RKO (cell line): ENCODE data around the gene TMEM164.

Source experiments
- DNase-seq: peaks from one replicate; pipeline ENCODE4 v3.0.0-alpha.2; 2016; ENCODE audit warnings: low spot score

The TMEM164 gene

DNA sequence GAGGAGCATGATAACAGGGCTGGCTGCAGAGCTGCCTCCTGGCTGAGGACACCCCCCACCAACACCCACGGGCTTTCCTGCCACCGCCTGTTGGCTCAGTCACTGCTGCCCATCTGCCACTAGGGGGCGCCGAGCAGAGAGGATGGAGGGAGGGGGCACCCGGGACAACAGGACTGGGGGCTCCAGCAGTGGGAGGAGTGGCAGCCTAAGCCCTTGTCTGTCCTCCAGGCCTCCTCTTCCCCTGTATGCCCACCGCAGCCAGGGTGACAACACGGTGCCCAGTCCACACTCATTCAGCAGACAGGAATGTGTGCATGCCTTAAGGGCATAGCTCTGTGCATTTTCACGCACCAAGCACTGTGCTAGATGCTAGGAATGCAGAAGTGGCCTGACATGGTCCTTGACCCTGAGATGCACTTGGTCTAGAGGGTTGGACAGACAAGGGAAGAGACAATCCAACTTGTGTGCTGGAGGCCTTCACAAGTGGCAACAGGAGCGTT is 165.1 kb downstream of the TMEM164 start:
- DNase-seq: no peak

DNA sequence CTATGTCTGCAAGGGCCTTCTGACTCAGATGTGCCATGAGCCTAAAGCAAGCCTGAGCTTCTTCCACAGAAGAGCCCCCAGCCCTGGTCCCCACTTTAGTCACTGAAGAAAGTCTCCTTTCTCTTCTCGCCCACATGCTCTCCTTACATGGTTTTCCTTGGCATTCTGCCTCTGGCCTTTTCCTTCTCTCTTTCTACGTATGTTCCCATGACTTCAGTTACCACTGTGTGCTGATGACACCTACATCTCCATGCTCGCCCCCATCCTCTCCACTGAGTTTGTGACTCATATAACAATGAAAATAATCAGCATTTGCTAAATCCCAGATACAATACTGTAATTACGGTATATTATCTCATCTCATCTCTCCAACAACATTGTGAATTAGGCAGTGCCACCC is 165.7 kb downstream of the TMEM164 start:
- no peak for DNase-seq

DNA sequence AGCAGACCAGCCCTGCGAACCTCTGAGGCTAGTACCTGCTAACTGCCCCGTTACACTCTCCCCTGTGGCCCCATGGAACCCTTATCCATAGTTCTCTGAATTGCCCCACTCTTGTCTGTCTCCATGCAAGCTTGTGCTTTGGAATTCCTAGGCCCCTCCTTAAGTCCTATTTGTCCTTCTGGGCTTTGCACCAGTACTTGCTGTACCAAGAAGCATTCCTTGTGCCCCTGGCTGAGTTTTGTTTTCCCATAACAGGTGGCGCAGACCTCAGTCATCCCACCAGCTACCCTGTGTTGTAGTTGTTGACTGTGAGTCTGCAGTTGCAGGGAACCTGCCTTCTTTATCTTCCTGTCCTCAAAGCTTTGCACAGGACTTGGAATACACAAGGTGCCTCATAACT is 167.1 kb downstream of the TMEM164 start:
- DNase-seq: no peak

DNA sequence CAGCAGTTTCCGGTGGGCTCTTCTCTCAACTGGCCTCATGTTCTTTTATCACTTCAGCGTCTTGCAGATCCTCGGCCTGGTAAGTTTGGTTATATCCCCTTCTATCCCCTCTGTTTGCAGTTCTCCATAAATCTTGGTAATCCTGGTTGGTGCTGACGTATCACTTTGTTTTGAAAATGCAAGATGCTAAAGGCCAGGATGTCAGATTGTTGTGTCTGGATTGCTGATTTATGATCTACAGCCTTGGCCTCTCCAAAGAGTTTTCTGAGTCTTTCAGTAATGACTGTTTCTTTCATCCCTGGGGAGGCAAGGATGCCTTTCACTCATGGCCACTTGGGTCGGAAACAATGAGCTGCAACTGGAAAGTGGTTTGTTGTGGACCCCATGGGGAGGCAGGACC is 168.5 kb downstream of the TMEM164 start:
- DNase-seq: no peak

DNA sequence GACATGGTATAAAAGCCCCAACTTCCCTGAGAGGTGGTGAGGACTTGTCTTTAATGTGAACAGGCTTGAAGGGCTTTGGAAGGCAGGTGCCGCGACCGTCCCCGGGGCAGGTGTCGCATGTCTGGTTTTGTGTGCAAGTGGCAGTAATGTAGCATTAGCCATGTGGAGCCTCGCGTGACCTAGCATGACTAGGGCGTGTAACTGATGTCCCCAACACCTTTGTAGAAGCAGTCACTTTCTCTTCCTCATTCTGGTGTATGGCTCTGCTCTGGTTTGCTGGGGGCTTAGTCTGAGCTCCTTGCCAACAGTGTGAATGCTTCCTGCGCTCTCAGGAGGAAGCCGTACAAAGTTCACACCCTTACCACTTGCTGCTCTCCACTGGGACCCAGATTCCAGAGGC is 169.3 kb downstream of the TMEM164 start:
- DNase-seq: no peak

DNA sequence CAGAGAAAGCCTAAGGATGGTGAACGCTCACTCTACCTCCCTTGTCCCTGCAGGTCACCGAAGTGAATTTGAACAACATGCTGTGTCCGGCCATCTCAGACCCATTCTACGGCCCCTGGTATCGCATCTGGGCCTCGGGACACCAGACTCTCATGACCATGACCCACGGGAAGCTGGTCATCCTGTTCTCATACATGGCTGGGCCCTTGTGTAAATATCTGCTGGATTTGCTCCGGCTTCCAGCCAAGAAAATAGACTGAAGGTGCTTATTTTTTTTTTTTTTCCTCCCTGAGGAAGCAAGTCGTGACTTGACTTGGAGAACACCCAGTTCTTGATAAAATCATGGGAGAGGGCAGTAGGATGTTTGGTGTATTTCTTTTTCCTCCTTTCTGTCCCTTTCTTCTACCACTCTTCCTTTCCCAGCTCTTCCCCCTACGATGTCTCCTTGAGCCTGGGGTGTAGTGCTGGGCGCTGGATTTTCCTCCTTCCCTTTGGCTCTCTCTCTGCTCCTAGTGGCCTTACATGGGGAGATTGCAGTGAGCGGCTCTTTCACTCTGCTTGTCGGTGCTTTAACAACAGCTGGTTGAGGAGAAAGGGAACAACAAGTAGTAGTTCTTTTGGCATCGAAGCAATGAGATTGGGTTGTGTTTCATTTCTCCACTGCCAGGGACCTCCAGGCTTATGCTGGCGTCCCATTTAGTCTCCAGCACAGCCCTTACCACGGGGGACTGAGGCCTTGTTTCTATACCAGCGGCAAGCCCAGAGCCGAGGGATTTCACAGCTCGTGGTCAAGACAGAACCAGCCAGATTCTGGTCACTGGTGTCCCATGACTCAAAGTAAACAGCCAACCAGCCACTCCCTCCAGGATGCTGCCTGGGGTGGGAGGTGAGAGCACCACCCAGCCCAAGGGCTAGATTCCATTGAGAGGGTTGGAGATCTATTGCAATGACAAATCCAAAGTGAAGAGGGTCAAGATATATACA is 170.6 kb downstream of the TMEM164 start:
- DNase-seq: no peak

DNA sequence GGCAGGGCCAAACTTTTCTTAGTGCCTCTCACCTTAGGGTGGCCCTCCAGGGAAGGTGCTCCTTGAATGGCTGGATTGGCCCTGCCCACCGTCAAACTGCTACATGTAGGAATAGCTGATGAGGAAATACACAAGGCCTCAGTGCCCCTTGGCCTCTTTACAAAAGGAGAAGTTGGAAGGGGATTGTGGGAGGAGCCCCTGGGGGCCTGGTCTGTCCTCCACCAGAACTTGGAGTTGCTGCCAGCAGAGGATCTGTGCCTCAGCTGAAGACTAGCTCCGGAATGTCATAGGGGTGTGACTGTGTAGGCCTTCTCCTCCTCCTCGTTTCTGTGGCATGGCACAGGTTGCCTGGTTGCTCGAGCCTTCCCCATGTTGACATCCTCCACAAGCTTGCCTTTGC is 172.2 kb downstream of the TMEM164 start:
- DNase-seq: no peak

DNA sequence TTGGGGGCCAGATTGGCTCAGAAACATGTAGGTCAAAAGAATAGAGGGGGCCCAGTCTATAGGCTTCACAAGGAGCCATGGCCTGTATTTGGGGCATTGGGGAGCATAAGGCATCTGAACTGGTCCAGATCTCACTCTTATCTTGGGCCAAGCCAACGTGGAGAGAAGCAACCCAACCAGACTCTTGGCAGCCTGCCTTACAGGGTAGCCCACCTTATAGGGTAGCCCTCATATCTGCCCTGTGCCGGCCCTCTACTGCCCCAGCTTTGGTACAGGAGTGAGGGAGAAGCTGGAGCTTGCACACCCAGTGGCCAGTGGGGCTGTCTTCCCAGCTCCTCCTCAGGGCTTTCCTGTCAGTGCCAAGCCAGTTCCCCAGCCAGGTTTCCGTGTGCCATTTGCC is 172.8 kb downstream of the TMEM164 start:
- DNase-seq: no peak

DNA sequence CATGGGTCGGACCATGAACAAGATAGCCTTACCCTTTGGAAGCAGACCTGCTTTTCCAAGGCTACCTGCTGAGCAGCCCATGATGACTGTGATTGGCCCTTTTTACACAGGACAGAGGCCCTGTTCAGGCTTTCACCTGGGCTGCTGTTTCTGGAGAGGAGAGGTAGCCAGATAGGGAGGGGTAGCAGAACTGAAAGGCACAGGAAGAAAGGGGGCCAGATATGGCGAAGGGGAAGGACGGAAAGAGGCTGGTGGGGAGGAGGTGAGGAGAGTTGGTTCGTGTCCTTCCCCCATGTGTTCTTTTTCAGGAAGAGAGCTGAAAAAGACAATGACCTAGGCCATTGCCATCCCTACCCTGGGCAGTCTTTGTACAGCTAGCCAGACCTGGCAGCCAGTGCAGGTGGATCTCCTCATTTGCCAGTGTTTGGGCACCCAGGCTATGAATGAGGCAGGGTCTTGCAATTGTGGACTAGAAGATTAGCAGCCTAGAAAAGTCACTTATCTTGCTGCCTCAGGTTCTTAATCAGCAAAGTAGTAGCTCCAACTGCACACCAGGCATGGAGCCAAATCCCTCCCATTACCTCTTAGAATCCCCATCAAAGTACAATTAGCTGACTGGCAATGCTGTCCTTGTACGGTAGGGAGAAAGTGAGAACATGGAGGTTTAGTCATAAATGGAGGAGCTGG is 175.4 kb downstream of the TMEM164 start:
- DNase-seq: no peak

DNA sequence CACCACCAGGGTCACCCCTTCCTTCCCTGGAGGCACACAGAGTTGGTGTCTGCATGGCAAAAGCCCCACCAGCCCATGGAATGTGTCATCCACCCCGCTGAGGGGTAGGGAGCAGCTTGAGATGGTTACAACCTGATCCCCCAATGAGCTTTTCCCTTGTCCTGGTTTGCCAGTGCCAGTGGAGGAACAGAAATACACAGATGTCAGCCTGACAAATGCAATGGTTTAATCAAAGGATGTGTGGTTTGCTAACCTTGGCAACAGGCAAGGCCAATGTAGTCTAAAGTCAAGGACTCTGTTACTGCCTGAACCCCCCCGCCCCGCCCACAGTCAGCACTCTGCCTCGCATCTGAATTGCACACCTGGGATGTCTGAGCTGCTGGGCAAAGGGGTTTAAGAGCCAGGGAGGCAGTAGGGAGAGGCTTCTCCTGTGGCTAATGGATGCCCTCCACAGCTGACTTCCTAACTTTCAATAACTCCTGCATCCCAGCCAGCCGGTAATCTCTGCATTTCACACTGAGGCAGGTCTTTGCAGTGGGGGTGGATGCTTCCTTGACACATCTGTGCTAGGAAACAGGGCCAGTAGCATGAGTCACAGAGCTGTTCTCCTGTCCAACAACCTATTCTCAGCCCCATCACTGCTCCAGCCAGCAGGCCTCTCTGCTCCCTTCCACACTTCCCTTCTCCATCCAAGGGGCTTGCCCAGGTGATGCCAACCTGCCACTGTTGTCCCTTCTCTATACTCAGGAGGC is 177.4 kb downstream of the TMEM164 start:
- no peak for DNase-seq

DNA sequence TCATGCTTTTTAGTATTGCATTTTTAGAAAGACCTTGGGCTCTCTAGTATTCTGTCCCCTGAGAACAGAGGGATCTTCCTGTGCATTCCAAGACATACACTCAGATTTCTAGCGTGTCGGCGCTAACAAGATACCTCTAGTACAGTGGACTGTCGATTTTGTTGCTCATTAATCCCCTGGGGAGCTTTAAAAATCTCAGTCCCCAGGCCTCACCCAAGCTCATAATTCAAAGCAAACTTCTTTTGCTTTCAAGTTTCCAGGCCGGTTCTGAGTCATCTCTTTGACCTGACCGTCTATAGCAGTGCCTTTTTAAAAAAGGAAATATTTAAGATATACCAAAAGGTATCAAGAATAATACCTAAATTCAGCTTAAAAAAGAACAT is 178.0 kb downstream of the TMEM164 start:
- DNase-seq: no peak

DNA sequence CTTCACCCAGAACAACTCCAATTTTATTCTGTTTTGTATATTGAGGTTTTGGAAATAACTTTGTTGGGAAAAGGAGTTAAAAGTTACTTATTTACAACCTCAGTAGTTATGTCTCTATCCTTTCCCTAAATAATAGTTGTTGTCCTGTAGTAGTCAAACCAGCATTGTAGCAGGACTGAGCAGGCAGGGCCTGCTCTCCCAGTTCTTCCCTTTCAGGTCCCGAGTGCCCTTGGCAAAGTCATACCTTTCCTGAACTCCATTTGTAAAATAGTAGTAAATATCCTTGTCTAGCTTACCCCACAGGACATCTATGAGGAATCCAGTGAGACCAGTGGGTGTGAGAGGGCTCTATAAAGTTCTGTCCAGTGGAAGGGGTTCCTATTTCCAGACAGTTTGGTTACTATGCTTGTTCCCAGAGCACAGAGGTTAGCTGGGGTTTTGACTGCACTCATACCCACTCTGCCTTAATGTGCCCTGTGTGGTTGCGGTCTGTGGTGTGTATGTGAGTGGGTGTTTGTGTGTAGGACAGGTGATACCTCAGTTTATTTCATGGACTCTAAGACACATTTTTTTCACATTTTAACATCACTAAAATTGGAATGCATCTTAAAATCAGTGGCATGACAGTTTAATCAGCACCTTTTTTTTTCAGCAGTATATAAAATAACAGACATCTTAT is 178.7 kb downstream of the TMEM164 start:
- DNase-seq: no peak

DNA sequence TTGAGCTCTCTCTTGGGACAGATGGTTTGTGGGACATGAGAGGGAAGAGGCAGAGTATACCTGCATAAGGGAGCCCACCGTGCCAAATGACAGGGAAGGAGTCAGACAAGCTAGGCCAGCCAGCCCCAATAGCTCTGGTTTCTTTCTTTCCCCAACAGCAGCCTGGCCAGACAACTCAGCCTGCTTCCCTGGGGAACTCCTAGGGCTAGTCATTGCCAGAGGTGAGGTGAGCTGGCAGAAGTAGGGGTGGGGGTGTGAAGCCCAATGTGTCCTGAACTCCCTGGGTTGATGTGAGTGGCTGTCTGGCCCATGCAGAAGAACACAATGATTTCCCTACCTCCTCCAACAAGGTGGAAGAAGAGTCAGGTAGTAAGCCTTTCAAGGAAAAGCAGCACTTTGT is 179.4 kb downstream of the TMEM164 start:
- DNase-seq: no peak

DNA sequence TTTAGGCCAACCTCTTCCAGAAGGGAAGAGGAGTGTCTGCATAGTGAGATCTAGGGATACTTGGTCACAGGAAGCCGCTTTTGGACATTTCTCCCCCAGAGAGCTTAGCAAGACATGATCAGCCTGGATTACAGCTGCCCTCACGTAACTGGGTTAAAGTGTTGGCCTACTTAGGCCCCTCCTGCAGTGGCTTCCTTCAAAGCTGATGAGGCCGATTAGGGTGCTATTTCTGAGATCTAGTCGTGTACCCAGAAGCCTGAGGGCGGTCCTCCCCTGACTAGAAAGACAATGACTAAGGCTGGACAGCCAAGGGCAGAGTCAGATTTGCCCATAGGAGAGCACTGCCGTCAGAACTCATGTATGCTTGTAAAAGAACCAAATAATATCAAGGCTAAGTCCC is 180.0 kb downstream of the TMEM164 start:
- DNase-seq: no peak

DNA sequence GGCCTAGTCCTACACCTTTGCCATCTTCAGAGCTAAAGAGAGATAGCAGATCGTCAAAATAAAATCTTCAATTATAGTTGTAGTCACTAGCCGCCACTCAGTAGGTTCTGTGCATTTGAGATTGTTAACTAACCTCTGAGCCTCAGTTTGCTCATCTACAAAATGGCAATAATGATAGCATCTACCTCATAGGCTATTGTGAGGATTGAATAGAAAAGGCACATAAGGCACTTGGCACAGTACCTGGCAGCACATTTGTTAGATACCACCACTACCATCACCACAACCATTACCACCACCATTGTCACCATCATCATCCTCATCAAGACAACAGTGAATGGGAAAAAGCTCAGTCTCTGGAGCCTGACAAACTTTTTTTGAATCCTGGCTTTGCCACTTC is 180.4 kb downstream of the TMEM164 start:
- DNase-seq: no peak

DNA sequence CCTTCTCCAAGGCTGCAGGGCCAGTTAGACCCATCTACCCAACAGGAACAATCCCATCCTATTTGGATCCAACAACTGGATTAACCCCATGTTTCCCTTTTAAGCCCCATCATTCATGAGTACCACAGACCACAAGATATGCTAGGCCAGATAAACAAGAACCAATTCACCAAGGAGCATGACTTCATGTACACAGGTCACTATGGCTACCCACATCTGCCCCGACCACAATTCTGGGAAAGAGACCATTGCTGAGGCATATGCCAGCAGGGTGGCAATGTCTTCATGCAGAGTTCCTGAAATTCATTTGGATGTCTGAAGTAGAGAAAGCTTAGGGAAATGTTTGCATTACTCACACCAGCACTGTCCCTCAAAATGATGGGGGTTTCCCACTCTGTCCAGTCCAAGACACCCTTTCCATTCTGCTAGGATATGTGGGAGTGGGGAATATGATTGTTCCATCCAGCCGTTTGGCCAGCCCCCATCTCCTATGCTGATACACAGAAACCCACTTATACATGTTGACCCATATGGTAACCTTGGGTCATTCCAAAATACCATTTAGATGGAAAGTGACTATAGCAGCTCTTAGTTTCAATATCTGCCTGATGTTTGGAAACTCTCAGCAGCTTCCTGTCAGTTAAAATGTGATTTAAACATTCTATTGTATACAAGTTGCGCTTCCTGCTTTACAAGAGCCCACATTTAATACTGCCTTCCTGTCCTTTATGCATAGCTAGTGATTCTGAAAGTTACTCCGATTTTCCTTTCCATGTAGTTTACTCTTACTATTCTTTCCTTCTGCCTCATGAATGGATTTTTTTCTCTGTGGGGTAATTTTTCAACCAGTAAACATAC is 186.0 kb downstream of the TMEM164 start:
- DNase-seq: no peak

DNA sequence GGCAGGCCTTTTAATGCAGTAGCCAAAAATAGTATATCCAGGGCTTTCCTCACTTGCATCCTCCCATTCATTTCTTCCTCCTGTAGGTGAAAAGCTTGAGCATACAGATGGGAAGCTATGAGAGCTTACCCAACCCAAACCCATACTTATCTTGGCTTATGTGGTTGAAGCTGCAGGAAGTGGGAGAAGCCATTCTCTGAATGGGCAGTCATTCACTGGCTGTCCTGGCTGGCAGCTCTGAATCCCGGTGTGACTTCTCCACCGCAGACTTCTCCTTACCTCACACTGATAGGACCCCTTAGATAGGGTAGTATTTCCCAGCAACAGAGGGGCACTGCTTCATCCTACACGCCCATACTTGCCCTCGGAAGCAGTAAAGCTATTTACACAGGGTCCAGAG is 189.6 kb downstream of the TMEM164 start:
- no peak for DNase-seq

DNA sequence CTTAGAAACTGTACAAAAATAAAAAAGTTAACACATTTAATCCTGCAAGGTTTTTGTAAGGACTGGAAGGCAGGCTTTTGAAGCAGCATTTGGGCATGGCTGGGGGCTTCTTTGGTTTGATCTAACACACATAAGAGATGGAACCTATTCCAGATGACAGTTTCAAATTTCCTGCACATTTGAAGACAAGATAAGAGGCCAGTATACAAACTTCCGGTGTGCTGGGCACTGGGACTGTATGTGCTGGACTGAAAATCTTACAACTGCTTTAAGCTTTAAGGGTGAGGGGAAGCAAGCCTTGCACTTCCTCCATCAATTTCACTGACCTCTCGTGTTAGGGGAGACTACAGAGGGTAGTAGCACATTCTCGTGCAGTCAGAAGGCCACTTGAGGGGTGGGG is 192.1 kb downstream of the TMEM164 start:
- no peak for DNase-seq

DNA sequence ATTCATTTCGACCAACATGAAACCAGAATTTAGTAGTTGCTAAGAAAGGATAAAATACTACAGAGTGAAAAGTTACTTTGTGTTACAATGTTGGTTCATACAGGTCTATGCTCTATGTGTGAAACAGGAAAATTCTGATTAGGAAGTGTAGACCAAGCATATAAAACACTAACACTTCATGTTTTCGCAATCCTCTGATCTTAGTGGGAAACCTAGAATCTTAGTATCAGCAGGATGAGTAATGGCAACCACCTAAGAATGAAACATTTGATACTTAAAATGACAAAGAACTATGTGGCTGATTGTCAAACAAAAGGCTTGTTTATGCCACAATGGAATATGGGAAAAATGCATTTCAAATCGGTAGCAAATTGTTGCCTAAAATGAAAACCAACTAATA is 198.9 kb downstream of the TMEM164 start:
- DNase-seq: no peak

DNA sequence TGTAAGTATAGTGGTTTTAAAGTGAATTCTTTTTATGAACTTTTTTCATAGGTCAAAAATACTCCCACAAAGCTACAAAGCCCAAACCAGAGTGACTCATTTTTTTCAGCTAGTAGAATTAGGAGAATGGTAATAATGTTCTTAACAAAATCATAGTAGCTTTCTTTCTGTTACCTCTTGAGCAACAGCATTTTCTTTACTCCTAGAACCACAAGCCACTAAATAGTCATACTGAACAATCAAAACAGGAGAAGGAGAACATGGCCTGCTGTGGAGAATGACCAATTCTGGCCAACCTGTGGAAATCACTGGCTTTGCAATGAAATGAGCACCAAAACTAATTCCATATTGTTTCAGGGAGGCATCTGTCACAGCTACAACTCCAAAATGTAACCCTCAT is 202.1 kb downstream of the TMEM164 start:
- no peak for DNase-seq

DNA sequence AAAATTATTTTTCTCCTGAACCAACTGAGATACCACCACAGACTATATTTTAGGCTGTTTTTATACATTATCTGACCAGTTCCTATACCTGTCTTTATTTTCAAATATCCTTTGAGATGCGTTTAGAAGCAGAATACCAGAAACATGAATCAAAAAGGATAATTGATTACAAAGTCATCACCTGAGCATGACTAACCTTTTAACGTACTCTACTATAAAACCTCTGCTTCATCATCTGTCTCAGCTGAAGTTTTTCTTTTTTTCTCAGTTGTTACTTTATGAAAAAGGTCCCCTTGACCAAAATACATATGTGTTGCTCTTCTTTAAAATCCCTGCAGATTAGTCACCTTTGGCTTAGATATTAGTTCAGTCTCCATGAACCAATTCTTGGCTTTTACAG is 205.2 kb downstream of the TMEM164 start:
- no peak for DNase-seq
